Neural cell (in vitro differentiated cells): ENCODE measurements around the gene CCDC154.

Experiments used
- EP300 ChIP-seq: fragments of 450-650 bp; conservative IDR thresholded peaks from 2 replicates; pipeline ENCODE4 v1.6.1; 2014; ENCODE audit warnings: antibody characterized with exemption, mild to moderate bottlenecking, moderate library complexity; ENCODE audit not compliant: poor library complexity, severe bottlenecking
- RAD21 ChIP-seq: fragments of 450-650 bp; conservative IDR thresholded peaks from 2 replicates; pipeline ENCODE4 v1.6.1; 2014; ENCODE audit warnings: antibody characterized with exemption, mild to moderate bottlenecking, moderate library complexity
- TAF1 ChIP-seq: IDR thresholded peaks from 2 replicates; pipeline ENCODE4 v1.6.1; 2012; ENCODE audit warnings: low read depth
- TF ChIP-seq, protein P1 (sequence below): fragments of 450-650 bp; IDR thresholded peaks from 2 replicates; pipeline ENCODE4 v1.5.1; 2014; ENCODE audit warnings: antibody characterized with exemption, mild to moderate bottlenecking, moderate library complexity; ENCODE audit not compliant: poor library complexity, severe bottlenecking

DNA sequence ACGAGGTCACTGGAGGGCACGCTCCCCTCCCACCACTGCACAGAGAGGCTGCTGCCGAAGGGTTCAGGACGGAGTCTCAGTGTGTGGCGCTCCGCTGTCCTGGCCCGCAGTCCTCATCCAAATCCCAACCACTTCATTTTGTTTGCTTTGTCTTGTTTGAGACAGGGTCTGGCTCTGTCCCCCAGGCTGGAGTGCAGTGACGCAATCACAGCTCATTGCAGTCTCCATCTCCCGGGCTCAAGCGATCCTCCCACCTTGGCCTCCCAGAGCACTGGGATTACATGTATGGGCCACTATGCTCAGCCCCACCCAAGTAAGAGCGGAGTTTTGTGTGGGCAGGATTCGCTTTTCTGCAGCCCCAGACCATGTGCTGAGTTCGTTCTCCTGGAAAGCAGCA lies 42.6 kb downstream of the CCDC154 start:
- TF ChIP-seq TAF1 (no peak), EP300 (no peak), RAD21 (no peak)
- TF ChIP-seq, protein P1, sequence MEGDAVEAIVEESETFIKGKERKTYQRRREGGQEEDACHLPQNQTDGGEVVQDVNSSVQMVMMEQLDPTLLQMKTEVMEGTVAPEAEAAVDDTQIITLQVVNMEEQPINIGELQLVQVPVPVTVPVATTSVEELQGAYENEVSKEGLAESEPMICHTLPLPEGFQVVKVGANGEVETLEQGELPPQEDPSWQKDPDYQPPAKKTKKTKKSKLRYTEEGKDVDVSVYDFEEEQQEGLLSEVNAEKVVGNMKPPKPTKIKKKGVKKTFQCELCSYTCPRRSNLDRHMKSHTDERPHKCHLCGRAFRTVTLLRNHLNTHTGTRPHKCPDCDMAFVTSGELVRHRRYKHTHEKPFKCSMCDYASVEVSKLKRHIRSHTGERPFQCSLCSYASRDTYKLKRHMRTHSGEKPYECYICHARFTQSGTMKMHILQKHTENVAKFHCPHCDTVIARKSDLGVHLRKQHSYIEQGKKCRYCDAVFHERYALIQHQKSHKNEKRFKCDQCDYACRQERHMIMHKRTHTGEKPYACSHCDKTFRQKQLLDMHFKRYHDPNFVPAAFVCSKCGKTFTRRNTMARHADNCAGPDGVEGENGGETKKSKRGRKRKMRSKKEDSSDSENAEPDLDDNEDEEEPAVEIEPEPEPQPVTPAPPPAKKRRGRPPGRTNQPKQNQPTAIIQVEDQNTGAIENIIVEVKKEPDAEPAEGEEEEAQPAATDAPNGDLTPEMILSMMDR: no peak
